Measurements from ENCODE around the gene MBOAT1. TPM values are rescaled to one million over a fixed set of nuclear protein-coding genes. Genes with fewer than 3 reads are reported as not detected.

MBOAT1 gene
- total RNA-seq, 1 donor from 2014 or later = 4.6 TPM

DNA sequence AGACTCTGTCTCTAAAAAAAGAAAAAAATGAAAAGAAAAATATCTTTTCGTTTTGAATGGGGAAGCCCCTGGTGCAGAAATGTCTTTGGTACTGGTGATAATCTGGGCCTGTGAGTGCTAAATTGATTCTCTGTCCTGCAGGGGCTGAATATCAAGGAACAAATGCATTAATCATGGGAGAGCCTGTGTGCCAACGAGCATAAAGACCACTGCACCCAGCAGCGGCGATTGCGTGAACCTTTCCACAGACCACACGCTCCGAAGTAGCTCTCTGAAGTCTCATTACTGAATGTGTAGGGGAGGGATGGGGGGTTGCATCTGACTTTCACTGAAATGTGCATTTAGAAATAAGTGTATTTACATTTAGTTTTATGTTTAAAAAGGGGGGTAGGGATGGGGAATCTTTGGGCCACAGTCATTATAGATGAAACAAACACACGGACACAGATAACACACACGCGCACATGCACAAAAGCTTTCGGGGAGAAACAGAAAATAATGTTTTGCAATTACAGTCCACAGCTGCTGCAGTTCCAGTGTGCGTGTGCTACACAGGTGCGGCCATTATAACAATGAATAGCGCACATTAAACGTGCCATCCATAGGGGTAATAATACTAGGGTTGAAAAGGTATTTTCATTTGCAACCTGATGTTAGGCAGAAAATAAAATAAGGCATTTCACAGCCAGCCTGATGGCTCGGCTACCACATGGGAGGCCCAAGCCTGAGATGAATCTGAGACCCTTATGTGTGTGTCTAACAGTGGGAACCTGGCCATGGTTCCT lies 154.0 kb downstream of the MBOAT1 start:
- DNase-seq (ENCODE audit: low spot score) (no peak), ATAC-seq (no peak)

DNA sequence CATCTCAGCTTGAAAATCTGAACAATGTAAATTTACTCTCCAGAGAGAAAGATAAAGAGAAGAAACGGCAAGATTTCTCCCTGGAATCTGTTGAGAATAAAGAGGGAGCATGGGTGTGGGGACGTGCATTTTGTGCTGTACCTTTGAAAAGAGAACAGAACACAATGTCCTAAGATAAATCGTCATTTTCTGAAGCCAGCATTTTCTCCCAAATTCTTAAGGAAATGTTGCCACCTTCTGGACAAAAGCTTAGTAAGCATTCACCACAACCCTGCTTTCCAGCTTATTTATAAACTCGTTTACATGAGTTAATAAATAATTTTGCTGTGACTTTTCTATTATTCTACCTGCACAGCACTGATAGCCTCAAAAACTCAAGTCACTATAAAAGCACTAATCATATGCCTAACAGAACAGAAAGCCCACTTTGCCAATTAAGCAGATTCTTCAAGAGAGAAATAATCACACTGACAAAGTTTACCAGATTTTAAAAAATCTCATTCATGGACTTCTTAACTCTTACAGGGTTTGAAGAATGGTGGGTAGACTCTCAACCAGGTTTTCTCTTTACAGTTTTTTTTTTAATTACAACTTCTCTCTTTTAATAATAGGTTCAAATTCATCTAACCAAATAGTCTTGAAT lies 155.8 kb downstream of the MBOAT1 start:
- ATAC-seq (peak; percentile 77), DNase-seq (ENCODE audit: low spot score) (no peak)

DNA sequence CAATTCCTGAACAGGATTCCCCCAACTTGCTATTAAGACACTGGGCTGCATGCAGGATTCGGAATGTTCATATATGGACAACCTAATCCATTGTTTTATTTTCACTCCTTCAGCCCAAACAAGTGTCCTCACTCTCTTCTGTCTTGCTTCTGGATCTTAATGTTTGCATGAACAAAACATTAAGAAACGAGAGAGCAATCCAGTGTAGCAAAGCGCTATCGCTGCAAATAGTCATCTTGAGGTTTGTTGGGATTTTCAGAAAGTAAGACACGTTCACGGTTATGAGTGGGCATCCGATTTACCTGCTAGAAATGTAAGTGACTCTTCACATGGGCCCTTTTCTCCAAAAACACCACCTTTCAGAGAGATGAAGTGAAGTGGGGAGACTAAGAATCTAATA lies 156.4 kb downstream of the MBOAT1 start:
- ATAC-seq = no peak

More for the DNA sequence above, 156.4 kb downstream of the MBOAT1 start:
- no peak for DNase-seq (ENCODE audit: low spot score)

Other genes with a start within 250 kb of the MBOAT1 start
- 1.4 TPM for gene E2F3, start 189.4 kb upstream of the MBOAT1 start, total RNA-seq